ENCODE measurements around the gene ITPR1. TPM values are rescaled to one million over a fixed set of nuclear protein-coding genes. Genes with fewer than 3 reads are reported as not detected.

ITPR1 gene
- total and polyA plus RNA-seq, 4 donors, result 30.7 to 294 (median 149) TPM

GRCh38 chr3:4806535-4807108 lies 313.5 kb downstream of the ITPR1 start:
- 95% methylated on average over 6 of the region's 6 CpGs for WGBS, 2 donors
- intact Hi-C loops (cut with DNase I), result loop anchor here in 1 of 2 donors (5.0 kb wide), 1 partner anchor 34 kb away; no protein-coding TSS in a partner anchor
- H3K27ac ChIP-seq (ENCODE audit: low read depth in 1 of 2, low read length in 2 of 2), result peak overlapping the region in 1 of 2 donors; percentile 52
- no peaks in the 10 kb centered on the region for H3K9me3 ChIP-seq (ENCODE audit: control insufficient read depth, low read length)
- no peak overlapping the region for H3K4me3 ChIP-seq (ENCODE audit: low read length in 2 of 2)
- DNase-seq, result no peak
- peaks cover 2 to 6% of the 10 kb centered on the region in 2 donors for H3K4me1 ChIP-seq (ENCODE audit: control insufficient read depth in 1 of 2, insufficient read depth in 2 of 2, low read length in 2 of 2)
- ATAC-seq (ENCODE audit: low FRiP score), result no peak
- H3K36me3 ChIP-seq (ENCODE audit: control insufficient read depth in 1 of 2, insufficient read depth in 2 of 2, low read length in 1 of 2), result peaks cover 5 to 9% of the 10 kb centered on the region in 2 donors
- no peaks in the 10 kb centered on the region for H3K27me3 ChIP-seq (ENCODE audit: control insufficient read depth in 1 of 2, insufficient read depth in 2 of 2, low read length in 1 of 2)

GRCh38 chr3:4807381-4808280 lies 314.5 kb downstream of the ITPR1 start:
- H3K4me1 ChIP-seq (ENCODE audit: control insufficient read depth in 1 of 2, insufficient read depth in 2 of 2, low read length in 2 of 2), result peaks cover 2 to 6% of the 10 kb centered on the region in 2 donors
- ATAC-seq (ENCODE audit: low FRiP score), result peak; percentile 35
- intact Hi-C loops (cut with DNase I), result loop anchor here in 1 of 2 donors (5.0 kb wide), 1 partner anchor 35 kb away; no protein-coding TSS in a partner anchor
- peaks cover 4 to 9% of the 10 kb centered on the region in 2 donors for H3K36me3 ChIP-seq (ENCODE audit: control insufficient read depth in 1 of 2, insufficient read depth in 2 of 2, low read length in 1 of 2)
- peak overlapping the region; percentile 24 to 83 for H3K27ac ChIP-seq (ENCODE audit: low read depth in 1 of 2, low read length in 2 of 2)
- WGBS, 2 donors, result 33 to 38% methylated on average over 13 of the region's 13 CpGs
- no peaks in the 10 kb centered on the region for H3K27me3 ChIP-seq (ENCODE audit: control insufficient read depth in 1 of 2, insufficient read depth in 2 of 2, low read length in 1 of 2)
- no peaks in the 10 kb centered on the region for H3K9me3 ChIP-seq (ENCODE audit: control insufficient read depth, low read length)
- H3K4me3 ChIP-seq (ENCODE audit: low read length in 2 of 2), result no peak overlapping the region
- DNase-seq, result no peak

GRCh38 chr3:4808637-4809036 lies 315.5 kb downstream of the ITPR1 start:
- no peak overlapping the region for H3K27ac ChIP-seq (ENCODE audit: low read depth in 1 of 2, low read length in 2 of 2)
- DNase-seq (no peak), ATAC-seq (ENCODE audit: low FRiP score) (no peak)
- peaks cover 0 to 4% of the 10 kb centered on the region in 2 donors for H3K36me3 ChIP-seq (ENCODE audit: control insufficient read depth in 1 of 2, insufficient read depth in 2 of 2, low read length in 1 of 2)
- H3K9me3 ChIP-seq (ENCODE audit: control insufficient read depth, low read length), result no peaks in the 10 kb centered on the region
- H3K27me3 ChIP-seq (ENCODE audit: control insufficient read depth in 1 of 2, insufficient read depth in 2 of 2, low read length in 1 of 2), result no peaks in the 10 kb centered on the region
- H3K4me3 ChIP-seq (ENCODE audit: low read length in 2 of 2), result no peak overlapping the region
- intact Hi-C loops (cut with DNase I), result loop anchor here in 1 of 2 donors (5.0 kb wide), 1 partner anchor 36 kb away; no protein-coding TSS in a partner anchor
- peaks cover 2 to 6% of the 10 kb centered on the region in 2 donors for H3K4me1 ChIP-seq (ENCODE audit: control insufficient read depth in 1 of 2, insufficient read depth in 2 of 2, low read length in 2 of 2)
- 57 to 67% methylated on average over 4 of the region's 4 CpGs for WGBS, 2 donors

- Histone ChIP-seq H3K36me3 (ENCODE audit: control insufficient read depth in 1 of 2, insufficient read depth in 2 of 2, low read length in 1 of 2) (peaks cover 4 to 7% of the 10 kb centered on the region in 2 donors), H3K4me1 (ENCODE audit: control insufficient read depth in 1 of 2, insufficient read depth in 2 of 2, low read length in 2 of 2) (peaks cover 2 to 6% of the 10 kb centered on the region in 2 donors), H3K9me3 (ENCODE audit: control insufficient read depth, low read length) (no peaks in the 10 kb centered on the region), H3K27ac (ENCODE audit: low read depth in 1 of 2, low read length in 2 of 2) (no peak overlapping the region), H3K27me3 (ENCODE audit: control insufficient read depth in 1 of 2, insufficient read depth in 2 of 2, low read length in 1 of 2) (no peaks in the 10 kb centered on the region), H3K4me3 (ENCODE audit: low read length in 2 of 2) (no peak overlapping the region)
- DNase-seq, result no peak
- ATAC-seq (ENCODE audit: low FRiP score), result no peak
- intact Hi-C loops (cut with DNase I), result loop anchor here (5.0 kb wide), 2 partner anchors 38 to 217 kb away; no protein-coding TSS in a partner anchor
- 88 to 92% methylated on average over 3 of the region's 3 CpGs for WGBS, 2 donors
These were observed 316.8 kb downstream of the ITPR1 start for GRCh38 chr3:4809922-4810321.

GRCh38 chr3:4812591-4812990 lies 319.4 kb downstream of the ITPR1 start:
- intact Hi-C loops (cut with DNase I), result loop anchor here in 1 of 2 donors (5.0 kb wide), 1 partner anchor 215 kb away; no protein-coding TSS in a partner anchor
- peaks cover 6 to 14% of the 10 kb centered on the region in 2 donors for H3K36me3 ChIP-seq (ENCODE audit: control insufficient read depth in 1 of 2, insufficient read depth in 2 of 2, low read length in 1 of 2)
- no peak overlapping the region for H3K4me3 ChIP-seq (ENCODE audit: low read length in 2 of 2)
- peaks cover 2% of the 10 kb centered on the region in 2 donors for H3K4me1 ChIP-seq (ENCODE audit: control insufficient read depth in 1 of 2, insufficient read depth in 2 of 2, low read length in 2 of 2)
- H3K27ac ChIP-seq (ENCODE audit: low read depth in 1 of 2, low read length in 2 of 2), result no peak overlapping the region
- WGBS, 2 donors, result 18 to 23% methylated on average over 5 of the region's 5 CpGs
- H3K9me3 ChIP-seq (ENCODE audit: control insufficient read depth, low read length), result no peaks in the 10 kb centered on the region
- ATAC-seq (ENCODE audit: low FRiP score) (no peak), DNase-seq (no peak)
- H3K27me3 ChIP-seq (ENCODE audit: control insufficient read depth in 1 of 2, insufficient read depth in 2 of 2, low read length in 1 of 2), result no peaks in the 10 kb centered on the region

GRCh38 chr3:4813909-4814304 lies 320.8 kb downstream of the ITPR1 start:
- Histone ChIP-seq H3K4me3 (ENCODE audit: low read length in 2 of 2) (no peak overlapping the region), H3K9me3 (ENCODE audit: control insufficient read depth, low read length) (no peaks in the 10 kb centered on the region), H3K36me3 (ENCODE audit: control insufficient read depth in 1 of 2, insufficient read depth in 2 of 2, low read length in 1 of 2) (peaks cover 10 to 14% of the 10 kb centered on the region in 2 donors), H3K4me1 (ENCODE audit: control insufficient read depth in 1 of 2, insufficient read depth in 2 of 2, low read length in 2 of 2) (no peaks in the 10 kb centered on the region), H3K27me3 (ENCODE audit: control insufficient read depth in 1 of 2, insufficient read depth in 2 of 2, low read length in 1 of 2) (no peaks in the 10 kb centered on the region), H3K27ac (ENCODE audit: low read depth in 1 of 2, low read length in 2 of 2) (no peak overlapping the region)
- DNase-seq (no peak), ATAC-seq (ENCODE audit: low FRiP score) (no peak)
- intact Hi-C loops (cut with DNase I), result loop anchor here in 1 of 2 donors (5.0 kb wide), 1 partner anchor 213 kb away; no protein-coding TSS in a partner anchor
- 86 to 90% methylated on average over 6 of the region's 6 CpGs for WGBS, 2 donors

GRCh38 chr3:4814305-4814903 lies 321.3 kb downstream of the ITPR1 start:
- H3K36me3 ChIP-seq (ENCODE audit: control insufficient read depth in 1 of 2, insufficient read depth in 2 of 2, low read length in 1 of 2), result peaks cover 10 to 14% of the 10 kb centered on the region in 2 donors
- no peaks in the 10 kb centered on the region for H3K9me3 ChIP-seq (ENCODE audit: control insufficient read depth, low read length)
- WGBS, 2 donors, result 86 to 87% methylated on average over 20 of the region's 20 CpGs
- DNase-seq, result peak in 1 of 2 donors; percentile 57
- ATAC-seq (ENCODE audit: low FRiP score), result peak; percentile 62
- no peaks in the 10 kb centered on the region for H3K4me1 ChIP-seq (ENCODE audit: control insufficient read depth in 1 of 2, insufficient read depth in 2 of 2, low read length in 2 of 2)
- H3K27ac ChIP-seq (ENCODE audit: low read depth in 1 of 2, low read length in 2 of 2), result no peak overlapping the region
- no peak overlapping the region for H3K4me3 ChIP-seq (ENCODE audit: low read length in 2 of 2)
- intact Hi-C loops (cut with DNase I), result loop anchor here in 1 of 2 donors (5.0 kb wide), 1 partner anchor 213 kb away; no protein-coding TSS in a partner anchor
- no peaks in the 10 kb centered on the region for H3K27me3 ChIP-seq (ENCODE audit: control insufficient read depth in 1 of 2, insufficient read depth in 2 of 2, low read length in 1 of 2)

- Histone ChIP-seq H3K27ac (ENCODE audit: low read depth in 1 of 2, low read length in 2 of 2) (no peak overlapping the region), H3K4me3 (ENCODE audit: low read length in 2 of 2) (no peak overlapping the region), H3K27me3 (ENCODE audit: control insufficient read depth in 1 of 2, insufficient read depth in 2 of 2, low read length in 1 of 2) (no peaks in the 10 kb centered on the region), H3K9me3 (ENCODE audit: control insufficient read depth, low read length) (no peaks in the 10 kb centered on the region), H3K36me3 (ENCODE audit: control insufficient read depth in 1 of 2, insufficient read depth in 2 of 2, low read length in 1 of 2) (peaks cover 10 to 16% of the 10 kb centered on the region in 2 donors), H3K4me1 (ENCODE audit: control insufficient read depth in 1 of 2, insufficient read depth in 2 of 2, low read length in 2 of 2) (no peaks in the 10 kb centered on the region)
- 95 to 97% methylated on average over 13 of the region's 13 CpGs for WGBS, 2 donors
- intact Hi-C loops (cut with DNase I), result loop anchor here in 1 of 2 donors (5.0 kb wide), 1 partner anchor 212 kb away; no protein-coding TSS in a partner anchor
- no peak for ATAC-seq (ENCODE audit: low FRiP score)
- no peak for DNase-seq
These were observed 321.9 kb downstream of the ITPR1 start for GRCh38 chr3:4814904-4815574.
